ENCODE measurements around the gene NAPEPLD.
"Not testable (repeated sequence)": the region's sequence is repeated elsewhere in the genome, so short reads cannot be mapped to it uniquely, and the experiment has no call there.

GRCh38 chr7:103056006-103056405 is 92.9 kb downstream of the NAPEPLD start:
- TF ChIP-seq CTCF, POLR2A, EP300, POLR2AphosphoS5 (IDR thresholded peaks at IDR 0.05): not testable (repeated sequence)

Measured in stomach (tissue), 4 donors.